GM18951 (cell line): ENCODE data around the gene KLHL8.

Experiments used
- POLR2A ChIP-seq: IDR thresholded peaks from 4 replicates; pipeline ENCODE4 v1.6.1; 2011; ENCODE audit warnings: mild to moderate bottlenecking; ENCODE audit not compliant: insufficient read length, insufficient read depth; ENCODE audit errors: extremely low read depth
- in situ Hi-C: fragments of 300-500 bp; cut with MboI; formaldehyde crosslinking; loops from one replicate; pipeline ENCODE4 v1.12.0; 2022; ENCODE audit warnings: low sequenced_read_pairs, mixed read lengths, inconsistent platforms; ENCODE audit not compliant: unreplicated experiment

Gene KLHL8

GRCh38 chr4:87117732-87118075 is 102.7 kb downstream of the KLHL8 start:
- in situ Hi-C loops: no loop called here
- TF ChIP-seq POLR2A: no peak

GRCh38 chr4:87117051-87117731 is 103.2 kb downstream of the KLHL8 start:
- in situ Hi-C loops: no loop called here
- TF ChIP-seq POLR2A: no peak

- TF ChIP-seq POLR2A: no peak
- in situ Hi-C loops: no loop called here
Measured at GRCh38 chr4:87116231-87116630, 104.2 kb downstream of the KLHL8 start.

GRCh38 chr4:87114245-87115062 is 106.0 kb downstream of the KLHL8 start:
- in situ Hi-C loops: no loop called here

GRCh38 chr4:87112063-87112462 is 108.4 kb downstream of the KLHL8 start:
- in situ Hi-C loops: no loop called here
- no peak for TF ChIP-seq POLR2A

More at GRCh38 chr4:87114245-87115062, 106.0 kb downstream of the KLHL8 start:
- TF ChIP-seq POLR2A: no peak
